Mucosa of descending colon (tissue), 3 donors: ENCODE results near the gene DNAJC11. TPM values are rescaled to one million over a fixed set of nuclear protein-coding genes. Genes with fewer than 3 reads are reported as not detected.

Experiments
- ATAC-seq: fragments of 200-7000 bp; cut with Tn5 transposase; one replicate; pipeline ENCODE4 v1.9.1; 2020; ENCODE audit warnings: mild to moderate bottlenecking, moderate library complexity
- DNase-seq, 3 donors: peaks; one replicate each; pipeline ENCODE4 v3.0.0-alpha.2; 2020
- H3K36me3 ChIP-seq: fragments of 200-600 bp; one replicate; pipeline ENCODE4 v1.8.0; 2021; ENCODE audit warnings: low read depth, mild to moderate bottlenecking
- H3K4me1 ChIP-seq: fragments of 200-600 bp; one replicate; pipeline ENCODE4 v1.8.0; 2021; ENCODE audit warnings: low read depth, mild to moderate bottlenecking
- H3K4me3 ChIP-seq: fragments of 200-600 bp; one replicate; pipeline ENCODE4 v1.8.0; 2021; ENCODE audit warnings: mild to moderate bottlenecking
- H3K9me3 ChIP-seq: fragments of 200-600 bp; one replicate; pipeline ENCODE4 v1.8.0; 2021; ENCODE audit warnings: mild to moderate bottlenecking
- intact Hi-C, 2 donors: fragments of 100-400 bp; cut with DNase I in 1 of 2; cut with micrococcal nuclease in 1 of 2; formaldehyde crosslinking; loops; one replicate each; pipeline versions ENCODE4 v1.11.0 to v1.11.1; 2022; cut with DNase I, micrococcal nuclease
- total RNA-seq, 3 donors: library from RNA; stranded (reverse); fragmentation: NEBNext Ultra II Directional in 2 of 3; extraction: Animal tissue kit (Norgen Biotek cat#: 25700) in 2 of 3; gene quantifications; one replicate each; pipeline versions ENCODE4 v1.2.1 to v1.2.4, GENCODE V29; 2021 to 2023
- TF ChIP-seq, protein P1 (sequence below): fragments of 200-600 bp; IDR thresholded peaks from one replicate; pipeline ENCODE4 v1.8.0; 2022; ENCODE audit warnings: antibody characterized with exemption, mild to moderate bottlenecking
- donor health status: DM: no; HTN: no; CAD: no; lungs with moderate emphysema.
- donor health status: DM: no; HTN: no; CAD: no.
- donor health status: DM: no; HTN: yes; CAD: no.

The DNAJC11 gene
- total RNA-seq, 3 donors from 2014 or later = 71.1 to 89.0 (median 78.9) TPM

DNA sequence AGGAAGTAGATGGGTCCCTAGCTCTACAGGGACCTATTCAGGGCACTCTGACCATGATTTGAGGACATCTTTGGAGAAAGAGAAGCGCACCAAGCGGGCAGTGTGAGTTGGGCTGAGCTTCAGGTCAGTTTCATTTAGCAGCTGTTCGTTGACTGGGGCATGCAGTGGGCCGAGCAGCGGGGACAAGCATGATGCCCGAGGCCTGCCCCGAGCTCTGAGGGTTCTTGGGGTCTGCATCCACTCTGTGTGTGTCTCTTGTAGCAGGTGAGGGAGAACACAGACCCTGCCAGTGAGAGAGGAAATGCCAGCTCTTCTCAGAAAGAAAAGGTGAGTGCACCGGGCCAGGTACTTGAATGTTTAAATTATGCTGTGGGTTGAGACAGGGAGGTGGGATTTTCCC lies 71.6 kb downstream of the DNAJC11 start:
- TF ChIP-seq, protein P1, sequence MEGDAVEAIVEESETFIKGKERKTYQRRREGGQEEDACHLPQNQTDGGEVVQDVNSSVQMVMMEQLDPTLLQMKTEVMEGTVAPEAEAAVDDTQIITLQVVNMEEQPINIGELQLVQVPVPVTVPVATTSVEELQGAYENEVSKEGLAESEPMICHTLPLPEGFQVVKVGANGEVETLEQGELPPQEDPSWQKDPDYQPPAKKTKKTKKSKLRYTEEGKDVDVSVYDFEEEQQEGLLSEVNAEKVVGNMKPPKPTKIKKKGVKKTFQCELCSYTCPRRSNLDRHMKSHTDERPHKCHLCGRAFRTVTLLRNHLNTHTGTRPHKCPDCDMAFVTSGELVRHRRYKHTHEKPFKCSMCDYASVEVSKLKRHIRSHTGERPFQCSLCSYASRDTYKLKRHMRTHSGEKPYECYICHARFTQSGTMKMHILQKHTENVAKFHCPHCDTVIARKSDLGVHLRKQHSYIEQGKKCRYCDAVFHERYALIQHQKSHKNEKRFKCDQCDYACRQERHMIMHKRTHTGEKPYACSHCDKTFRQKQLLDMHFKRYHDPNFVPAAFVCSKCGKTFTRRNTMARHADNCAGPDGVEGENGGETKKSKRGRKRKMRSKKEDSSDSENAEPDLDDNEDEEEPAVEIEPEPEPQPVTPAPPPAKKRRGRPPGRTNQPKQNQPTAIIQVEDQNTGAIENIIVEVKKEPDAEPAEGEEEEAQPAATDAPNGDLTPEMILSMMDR = no peak
- Histone ChIP-seq H3K36me3 (no peaks in the 10 kb centered on the region), H3K9me3 (no peaks in the 10 kb centered on the region), H3K4me1 (peaks cover 6% of the 10 kb centered on the region), H3K4me3 (no peak overlapping the region)
- intact Hi-C loops = no loop called here
- ATAC-seq (no peak), DNase-seq (no peak)

DNA sequence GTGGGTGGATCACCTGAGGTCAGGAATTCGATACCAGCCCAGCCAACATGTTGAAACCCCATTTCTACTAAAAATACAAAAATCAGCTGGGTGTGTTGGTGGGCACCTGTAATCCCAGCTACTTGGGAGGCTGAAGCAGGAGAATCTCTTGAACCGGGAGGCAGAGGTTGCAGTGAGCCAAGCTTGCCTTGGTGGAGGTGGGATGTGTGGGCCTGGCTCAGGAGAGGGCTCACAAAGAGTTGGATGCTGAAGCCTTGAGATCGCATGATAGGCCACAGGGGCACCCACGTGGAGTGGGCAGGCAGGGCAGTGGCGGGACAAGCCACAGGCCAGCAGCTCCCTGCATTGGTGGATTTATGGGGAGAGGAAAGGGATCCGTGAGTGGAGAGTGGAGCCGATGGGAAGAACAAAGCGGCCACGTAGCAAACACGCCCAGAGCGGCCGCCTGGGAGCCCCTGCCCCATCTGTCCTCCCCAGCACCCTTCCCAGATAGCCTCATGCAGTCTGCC lies 72.6 kb downstream of the DNAJC11 start:
- ATAC-seq = no peak
- H3K36me3 ChIP-seq = no peaks in the 10 kb centered on the region
- no peaks in the 10 kb centered on the region for H3K9me3 ChIP-seq
- intact Hi-C loops = no loop called here
- peaks cover 6% of the 10 kb centered on the region for H3K4me1 ChIP-seq
- no peak overlapping the region for H3K4me3 ChIP-seq
- TF ChIP-seq, protein P1 = no peak
- no peak for DNase-seq

DNA sequence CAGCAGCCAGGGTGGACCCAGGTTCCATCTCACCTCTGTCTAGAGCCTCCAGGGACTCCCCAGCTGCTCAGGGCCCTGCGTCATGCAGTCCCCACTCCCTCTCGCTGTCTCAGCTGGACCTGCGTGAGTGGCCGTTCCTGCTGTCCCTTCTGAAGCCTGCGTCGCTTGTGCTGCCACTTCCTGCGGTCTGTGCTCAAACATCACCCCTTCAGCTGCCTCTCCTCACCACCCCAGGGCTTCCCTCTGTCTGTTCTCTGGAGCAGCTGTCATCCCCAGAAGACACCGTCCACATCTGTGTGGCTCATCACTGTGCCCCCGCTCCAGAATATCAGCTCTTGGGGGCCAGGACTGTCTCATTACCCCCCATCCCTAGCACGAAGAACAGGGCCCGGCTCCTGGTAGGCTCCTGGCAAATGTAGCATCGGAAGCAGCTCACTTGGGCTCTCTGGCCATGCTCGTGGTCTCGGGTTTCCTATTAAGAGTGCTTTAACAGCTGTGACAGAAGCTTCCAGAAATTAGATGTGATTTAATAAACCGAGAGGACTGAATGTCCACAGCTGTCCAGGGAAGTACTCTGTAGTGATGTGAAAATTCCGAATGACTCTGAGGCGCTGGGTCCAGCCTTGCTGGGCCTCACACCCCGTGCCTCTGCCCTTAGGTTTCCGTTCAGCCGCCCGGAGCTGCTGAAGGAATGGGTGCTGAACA lies 73.6 kb downstream of the DNAJC11 start:
- TF ChIP-seq, protein P1 = no peak
- no peak for DNase-seq
- no peaks in the 10 kb centered on the region for H3K36me3 ChIP-seq
- H3K4me1 ChIP-seq = peaks cover 6% of the 10 kb centered on the region
- ATAC-seq = no peak
- intact Hi-C loops = no loop called here
- no peak overlapping the region for H3K4me3 ChIP-seq
- H3K9me3 ChIP-seq = no peaks in the 10 kb centered on the region

DNA sequence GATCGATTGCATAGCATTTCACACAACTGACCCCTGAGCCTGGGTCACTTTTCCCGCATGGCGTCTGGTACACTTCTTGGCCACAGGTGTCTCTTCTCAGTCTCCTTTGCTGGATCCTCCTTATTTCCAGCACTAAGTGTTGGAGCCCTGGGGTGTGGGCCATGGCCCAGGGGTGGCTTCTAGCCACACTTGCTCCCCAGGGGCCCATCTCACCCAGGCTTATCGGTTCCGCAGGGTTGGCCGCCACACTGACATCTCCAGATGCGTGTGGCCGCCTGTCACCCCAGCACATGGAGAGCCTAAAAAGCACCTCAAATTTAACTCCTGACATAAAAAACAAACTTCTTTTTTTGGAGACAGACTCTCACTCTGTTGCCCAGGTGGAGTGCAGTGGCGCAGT lies 74.6 kb downstream of the DNAJC11 start:
- H3K4me3 ChIP-seq = no peak overlapping the region
- H3K36me3 ChIP-seq = no peaks in the 10 kb centered on the region
- TF ChIP-seq, protein P1 = no peak
- no peak for ATAC-seq
- H3K9me3 ChIP-seq = no peaks in the 10 kb centered on the region
- DNase-seq = no peak
- intact Hi-C loops = no loop called here
- peaks cover 6% of the 10 kb centered on the region for H3K4me1 ChIP-seq

DNA sequence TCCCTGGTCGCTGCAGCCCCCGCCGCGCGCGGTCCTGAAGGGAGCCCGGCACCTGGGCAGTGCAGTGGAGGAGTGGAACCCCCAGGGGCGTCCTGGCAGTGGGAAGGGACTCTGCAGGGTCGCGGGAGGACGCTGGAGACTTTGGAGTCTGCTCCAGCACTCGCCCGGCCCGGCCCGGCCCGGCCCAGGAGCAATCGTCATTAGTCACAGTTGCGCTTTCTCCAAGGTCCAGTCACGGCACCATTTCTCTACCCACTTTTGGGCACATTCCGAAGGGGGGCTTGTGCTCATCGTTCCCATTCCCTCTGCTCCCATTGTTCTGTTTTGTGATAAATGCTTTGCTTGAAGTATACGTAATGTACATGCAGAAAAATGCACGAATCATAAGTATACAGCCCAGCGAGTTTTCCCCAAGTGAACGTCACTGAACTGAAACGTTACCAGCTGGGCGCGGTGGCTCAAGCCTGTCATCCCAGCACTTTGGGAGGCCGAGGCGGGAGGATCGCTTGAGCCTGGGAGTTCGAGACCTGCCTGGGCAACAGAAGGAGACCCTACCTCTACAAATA lies 75.9 kb downstream of the DNAJC11 start:
- peak; percentile 38 for ATAC-seq
- peaks cover 6% of the 10 kb centered on the region for H3K4me1 ChIP-seq
- peaks cover 9% of the 10 kb centered on the region for H3K36me3 ChIP-seq
- DNase-seq = peak in 2 of 3 donors; percentile 39 to 50
- peak overlapping the region; percentile 74 for H3K4me3 ChIP-seq
- TF ChIP-seq, protein P1 = no peak
- intact Hi-C loops = no loop called here
- H3K9me3 ChIP-seq = no peaks in the 10 kb centered on the region
